Gastrocnemius medialis (tissue), 4 donors: ENCODE measurements around the gene TMEM143.

Experiments used
- POLR2A ChIP-seq, 2 donors: fragments of 450-650 bp; IDR thresholded peaks; one replicate each; pipeline ENCODE4 v1.6.1; 2017; ENCODE audit warnings: antibody characterized with exemption in 2 of 2, mild to moderate bottlenecking in 2 of 2, moderate library complexity in 2 of 2
- TF ChIP-seq, protein P1 (sequence below), 5 experiments: fragments of 450-650 bp in 3 of 5; fragments of 200-600 bp in 2 of 5; sonication (generic) in 2 of 5; IDR thresholded peaks in 4 of 5; conservative IDR thresholded peaks in 1 of 5; 1 replicate in 4 of 5; 2 replicates in 1 of 5; pipeline ENCODE4 v1.5.1; 2016 to 2019; ENCODE audit warnings: antibody characterized with exemption in 5 of 5, mild to moderate bottlenecking in 3 of 5, moderate library complexity in 3 of 5

DNA sequence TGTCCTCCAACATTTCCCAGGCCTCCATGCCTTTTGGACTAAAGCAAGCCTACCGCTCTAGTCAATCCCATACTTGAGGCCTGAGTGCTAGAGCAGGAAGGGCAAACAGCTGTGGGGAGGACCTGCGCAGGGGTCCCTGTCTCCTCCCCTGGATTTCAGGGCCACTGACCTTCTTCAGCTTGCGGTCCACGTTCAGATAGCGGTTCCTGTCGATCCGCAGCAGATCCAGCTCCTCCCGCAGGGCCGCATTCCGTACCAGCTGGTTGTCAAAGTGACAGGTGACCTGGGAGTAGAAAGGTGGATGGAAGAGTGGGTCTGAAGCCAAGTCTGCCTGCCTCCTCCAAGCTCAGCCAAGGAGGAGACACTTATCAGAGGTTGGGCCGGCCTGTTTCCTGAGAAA, 52.4 kb downstream of the TMEM143 start:
- TF ChIP-seq, protein P1, sequence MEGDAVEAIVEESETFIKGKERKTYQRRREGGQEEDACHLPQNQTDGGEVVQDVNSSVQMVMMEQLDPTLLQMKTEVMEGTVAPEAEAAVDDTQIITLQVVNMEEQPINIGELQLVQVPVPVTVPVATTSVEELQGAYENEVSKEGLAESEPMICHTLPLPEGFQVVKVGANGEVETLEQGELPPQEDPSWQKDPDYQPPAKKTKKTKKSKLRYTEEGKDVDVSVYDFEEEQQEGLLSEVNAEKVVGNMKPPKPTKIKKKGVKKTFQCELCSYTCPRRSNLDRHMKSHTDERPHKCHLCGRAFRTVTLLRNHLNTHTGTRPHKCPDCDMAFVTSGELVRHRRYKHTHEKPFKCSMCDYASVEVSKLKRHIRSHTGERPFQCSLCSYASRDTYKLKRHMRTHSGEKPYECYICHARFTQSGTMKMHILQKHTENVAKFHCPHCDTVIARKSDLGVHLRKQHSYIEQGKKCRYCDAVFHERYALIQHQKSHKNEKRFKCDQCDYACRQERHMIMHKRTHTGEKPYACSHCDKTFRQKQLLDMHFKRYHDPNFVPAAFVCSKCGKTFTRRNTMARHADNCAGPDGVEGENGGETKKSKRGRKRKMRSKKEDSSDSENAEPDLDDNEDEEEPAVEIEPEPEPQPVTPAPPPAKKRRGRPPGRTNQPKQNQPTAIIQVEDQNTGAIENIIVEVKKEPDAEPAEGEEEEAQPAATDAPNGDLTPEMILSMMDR (IDR thresholded peaks at IDR 0.05 in 4 of 5, conservative IDR thresholded peaks at IDR 0.05 in 1 of 5) = no peak
- TF ChIP-seq POLR2A (IDR thresholded peaks at IDR 0.05) = no peak
